HK-2 (cell line): ENCODE results near the gene TULP4.

Experiments
- DNase-seq: peaks from one replicate; pipeline ENCODE4 v3.0.0-alpha.2; 2018; ENCODE audit not compliant: unreplicated experiment

The TULP4 gene

GRCh38 chr6:158312165-158312564 lies at the start of gene TULP4:
TULP4 (plus strand) TSS chr6:158312465; CDS start chr6:158314017, 1,552 bp downstream.
- no peak for DNase-seq

- DNase-seq = no peak
Measured at GRCh38 chr6:158262755-158263154, 49.5 kb upstream of the TULP4 start.

GRCh38 chr6:158264180-158264579 lies 48.1 kb upstream of the TULP4 start:
- DNase-seq = no peak

GRCh38 chr6:158266131-158266530 lies 46.1 kb upstream of the TULP4 start:
- DNase-seq = no peak

- no peak for DNase-seq
Measured at GRCh38 chr6:158268361-158269147, 43.7 kb upstream of the TULP4 start.

- DNase-seq = no peak
Measured at GRCh38 chr6:158269657-158270056, 42.6 kb upstream of the TULP4 start.

GRCh38 chr6:158270389-158271127 lies 41.7 kb upstream of the TULP4 start:
- no peak for DNase-seq

- DNase-seq = no peak
Measured at GRCh38 chr6:158272324-158272723, 39.9 kb upstream of the TULP4 start.

- DNase-seq = no peak
Measured at GRCh38 chr6:158278004-158278403, 34.3 kb upstream of the TULP4 start.

GRCh38 chr6:158279615-158280014 lies 32.6 kb upstream of the TULP4 start:
- DNase-seq = no peak

- DNase-seq = no peak
Measured at GRCh38 chr6:158283304-158283980, 28.8 kb upstream of the TULP4 start.

- DNase-seq = no peak
Measured at GRCh38 chr6:158284007-158284875, 28.0 kb upstream of the TULP4 start.

- DNase-seq = no peak
Measured at GRCh38 chr6:158284876-158285655, 27.2 kb upstream of the TULP4 start.

- DNase-seq = no peak
Measured at GRCh38 chr6:158285656-158286021, 26.6 kb upstream of the TULP4 start.

GRCh38 chr6:158286413-158286812 lies 25.9 kb upstream of the TULP4 start:
- DNase-seq = no peak

- no peak for DNase-seq
Measured at GRCh38 chr6:158287047-158287446, 25.2 kb upstream of the TULP4 start.

GRCh38 chr6:158290040-158290439 lies 22.2 kb upstream of the TULP4 start:
- DNase-seq = no peak

- no peak for DNase-seq
Measured at GRCh38 chr6:158290659-158291058, 21.6 kb upstream of the TULP4 start.

GRCh38 chr6:158292016-158292415 lies 20.2 kb upstream of the TULP4 start:
- no peak for DNase-seq

GRCh38 chr6:158293122-158293521 lies 19.1 kb upstream of the TULP4 start:
- DNase-seq = no peak
